GM08714 (cell line): Measurements from ENCODE around the gene LDLRAD4.

Experiments used
- H3K4me3 ChIP-seq: fragments of 200-500 bp; sonication (Bioruptor generic); 2 replicates; pipeline ENCODE4 v1.5.1; 2014; ENCODE audit warnings: mild to moderate bottlenecking, low read length, inconsistent platforms
- ZNF274 ChIP-seq: IDR thresholded peaks from 2 replicates; pipeline ENCODE4 v1.6.1; 2012; ENCODE audit warnings: mild to moderate bottlenecking, low read depth, low read length

LDLRAD4 gene

GRCh38 chr18:13494871-13495445, 276.4 kb downstream of the LDLRAD4 start:
- no peak for TF ChIP-seq ZNF274
- no peak overlapping the region for H3K4me3 ChIP-seq

GRCh38 chr18:13495961-13496360, 277.4 kb downstream of the LDLRAD4 start:
- H3K4me3 ChIP-seq: no peak overlapping the region
- no peak for TF ChIP-seq ZNF274

GRCh38 chr18:13496691-13497281, 278.2 kb downstream of the LDLRAD4 start:
- TF ChIP-seq ZNF274: no peak
- no peak overlapping the region for H3K4me3 ChIP-seq

GRCh38 chr18:13499803-13500202, 281.2 kb downstream of the LDLRAD4 start:
- no peak overlapping the region for H3K4me3 ChIP-seq
- no peak for TF ChIP-seq ZNF274

GRCh38 chr18:13500227-13500865, 281.8 kb downstream of the LDLRAD4 start:
- H3K4me3 ChIP-seq: no peak overlapping the region
- TF ChIP-seq ZNF274: no peak

- TF ChIP-seq ZNF274: no peak
- H3K4me3 ChIP-seq: no peak overlapping the region
These were observed 282.4 kb downstream of the LDLRAD4 start for GRCh38 chr18:13500869-13501542.

- TF ChIP-seq ZNF274: no peak
- no peak overlapping the region for H3K4me3 ChIP-seq
These were observed 283.0 kb downstream of the LDLRAD4 start for GRCh38 chr18:13501543-13501887.

GRCh38 chr18:13501891-13502290, 283.3 kb downstream of the LDLRAD4 start:
- no peak for TF ChIP-seq ZNF274
- no peak overlapping the region for H3K4me3 ChIP-seq

- TF ChIP-seq ZNF274: no peak
- no peak overlapping the region for H3K4me3 ChIP-seq
These were observed 284.0 kb downstream of the LDLRAD4 start for GRCh38 chr18:13502585-13502984.

- no peak for TF ChIP-seq ZNF274
- no peak overlapping the region for H3K4me3 ChIP-seq
These were observed 285.3 kb downstream of the LDLRAD4 start for GRCh38 chr18:13503836-13504235.

GRCh38 chr18:13505780-13506345, 287.3 kb downstream of the LDLRAD4 start:
- no peak overlapping the region for H3K4me3 ChIP-seq

GRCh38 chr18:13510594-13510993, 292.0 kb downstream of the LDLRAD4 start:
- TF ChIP-seq ZNF274: no peak
- no peak overlapping the region for H3K4me3 ChIP-seq

More at GRCh38 chr18:13505780-13506345, 287.3 kb downstream of the LDLRAD4 start:
- TF ChIP-seq ZNF274: no peak

- H3K4me3 ChIP-seq: no peak overlapping the region
- no peak for TF ChIP-seq ZNF274
These were observed 293.5 kb downstream of the LDLRAD4 start for GRCh38 chr18:13511961-13512577.

GRCh38 chr18:13513021-13513420, 294.5 kb downstream of the LDLRAD4 start:
- TF ChIP-seq ZNF274: no peak
- H3K4me3 ChIP-seq: no peak overlapping the region
